RWPE2 (cell line): ENCODE results near the gene MAPK11.

ENCODE experiments used
- ATAC-seq: fragments of 200-7000 bp; cut with Tn5 transposase; 3 replicates; pipeline ENCODE4 v1.9.1; 2021; ENCODE audit warnings: low read depth
- DNase-seq: peaks from one replicate; pipeline ENCODE4 v3.0.0-alpha.2; 2020; ENCODE audit warnings: low spot score
- H3K27ac ChIP-seq: fragments of 450-650 bp; 2 replicates; pipeline ENCODE4 v1.5.1; 2017; ENCODE audit warnings: mild to moderate bottlenecking; ENCODE audit not compliant: poor library complexity, severe bottlenecking
- H3K27me3 ChIP-seq: fragments of 250-450 bp; sonication (Bioruptor Pico); 2 replicates; pipeline ENCODE4 v1.5.1; 2021; ENCODE audit warnings: mild to moderate bottlenecking, moderate library complexity; ENCODE audit not compliant: insufficient read depth, poor library complexity, severe bottlenecking
- H3K36me3 ChIP-seq: fragments of 250-450 bp; sonication (Bioruptor Pico); 2 replicates; pipeline ENCODE4 v1.5.1; 2020; ENCODE audit warnings: low read depth, mild to moderate bottlenecking, moderate library complexity
- H3K4me1 ChIP-seq: fragments of 250-450 bp; sonication (Bioruptor Pico); 2 replicates; pipeline ENCODE4 v1.5.1; 2021; ENCODE audit warnings: mild to moderate bottlenecking, moderate library complexity; ENCODE audit not compliant: insufficient read depth, poor library complexity, severe bottlenecking
- H3K4me3 ChIP-seq: fragments of 250-450 bp; sonication (Bioruptor Pico); 2 replicates; pipeline ENCODE4 v1.5.1; 2021; ENCODE audit warnings: mild to moderate bottlenecking, moderate library complexity; ENCODE audit not compliant: severe bottlenecking
- H3K9me3 ChIP-seq: fragments of 250-450 bp; sonication (Bioruptor Pico); 2 replicates; pipeline ENCODE4 v1.5.1; 2021; ENCODE audit warnings: mild to moderate bottlenecking, moderate library complexity; ENCODE audit not compliant: severe bottlenecking
- CTCF ChIP-seq: fragments of 450-650 bp; IDR thresholded peaks from one replicate; pipeline ENCODE4 v1.5.1; 2017; ENCODE audit warnings: mild to moderate bottlenecking, moderate library complexity; ENCODE audit not compliant: poor library complexity, severe bottlenecking

Gene MAPK11

GRCh38 chr22:50264104-50264745, 6.0 kb downstream of the MAPK11 start:
- no peak overlapping the region for H3K4me3 ChIP-seq
- peaks cover 18% of the 10 kb centered on the region for H3K4me1 ChIP-seq
- no peaks in the 10 kb centered on the region for H3K9me3 ChIP-seq
- no peaks in the 10 kb centered on the region for H3K27me3 ChIP-seq
- no peaks in the 10 kb centered on the region for H3K36me3 ChIP-seq
- no peak for TF ChIP-seq CTCF
- ATAC-seq, result no peak
- H3K27ac ChIP-seq, result no peak overlapping the region
- DNase-seq, result no peak

- DNase-seq (no peak), ATAC-seq (no peak)
- H3K9me3 ChIP-seq, result no peaks in the 10 kb centered on the region
- H3K36me3 ChIP-seq, result no peaks in the 10 kb centered on the region
- no peak overlapping the region for H3K4me3 ChIP-seq
- peak overlapping the region; percentile 70 for H3K27ac ChIP-seq
- peaks cover 11% of the 10 kb centered on the region for H3K4me1 ChIP-seq
- TF ChIP-seq CTCF, result no peak
- H3K27me3 ChIP-seq, result no peaks in the 10 kb centered on the region
Measured at GRCh38 chr22:50262973-50263617, 7.1 kb downstream of the MAPK11 start.

GRCh38 chr22:50262460-50262911, 7.7 kb downstream of the MAPK11 start:
- ATAC-seq, result peak; percentile 73
- H3K27ac ChIP-seq, result peak overlapping the region; percentile 70

GRCh38 chr22:50261615-50262459, 8.3 kb downstream of the MAPK11 start, which contains the start of gene MAPK12:
TSS of gene MAPK12 (minus strand) at chr22:50261683. CDS start at chr22:50261509, 174 bp downstream.
- no peak for TF ChIP-seq CTCF
- Histone ChIP-seq H3K36me3 (no peaks in the 10 kb centered on the region), H3K27ac (peak within 1 kb of the TSS; percentile 70), H3K4me3 (peak within 1 kb of the TSS; percentile 58), H3K27me3 (no peaks in the 10 kb centered on the region), H3K9me3 (no peaks in the 10 kb centered on the region), H3K4me1 (peaks cover 11% of the 10 kb centered on the region)
- ATAC-seq, result peak; percentile 28
- no peak for DNase-seq

More at GRCh38 chr22:50262460-50262911, 7.7 kb downstream of the MAPK11 start:
- peaks cover 11% of the 10 kb centered on the region for H3K4me1 ChIP-seq
- H3K9me3 ChIP-seq, result no peaks in the 10 kb centered on the region
- no peak for DNase-seq
- H3K4me3 ChIP-seq, result no peak overlapping the region
- no peaks in the 10 kb centered on the region for H3K27me3 ChIP-seq
- no peaks in the 10 kb centered on the region for H3K36me3 ChIP-seq
- no peak for TF ChIP-seq CTCF
